ENCODE measurements around the gene HPS1.

DNA sequence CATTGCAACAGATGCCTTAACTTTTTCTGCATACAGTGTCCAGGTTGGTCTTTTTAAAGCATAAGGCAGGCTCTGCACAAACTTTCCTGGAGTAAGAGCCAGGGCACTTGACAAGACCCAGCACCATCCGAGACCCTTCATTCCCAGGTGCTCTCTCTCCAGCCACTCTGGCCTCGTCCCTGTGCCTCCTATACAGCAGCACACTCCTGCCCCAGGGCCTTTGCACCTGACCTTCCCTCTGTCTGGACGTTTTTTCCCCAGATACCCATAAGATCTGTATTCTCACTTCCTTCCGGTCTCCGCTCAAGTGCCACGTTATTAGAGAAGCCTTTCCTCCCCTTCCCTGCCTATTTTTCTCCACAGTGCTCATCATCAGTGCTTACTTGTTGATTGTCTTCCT is 57.3 kb downstream of the HPS1 start:
- TF ChIP-seq POLR2AphosphoS5 (IDR thresholded peaks at IDR 0.05; ENCODE audit: low read length), result no peak
- TF ChIP-seq, protein P1, sequence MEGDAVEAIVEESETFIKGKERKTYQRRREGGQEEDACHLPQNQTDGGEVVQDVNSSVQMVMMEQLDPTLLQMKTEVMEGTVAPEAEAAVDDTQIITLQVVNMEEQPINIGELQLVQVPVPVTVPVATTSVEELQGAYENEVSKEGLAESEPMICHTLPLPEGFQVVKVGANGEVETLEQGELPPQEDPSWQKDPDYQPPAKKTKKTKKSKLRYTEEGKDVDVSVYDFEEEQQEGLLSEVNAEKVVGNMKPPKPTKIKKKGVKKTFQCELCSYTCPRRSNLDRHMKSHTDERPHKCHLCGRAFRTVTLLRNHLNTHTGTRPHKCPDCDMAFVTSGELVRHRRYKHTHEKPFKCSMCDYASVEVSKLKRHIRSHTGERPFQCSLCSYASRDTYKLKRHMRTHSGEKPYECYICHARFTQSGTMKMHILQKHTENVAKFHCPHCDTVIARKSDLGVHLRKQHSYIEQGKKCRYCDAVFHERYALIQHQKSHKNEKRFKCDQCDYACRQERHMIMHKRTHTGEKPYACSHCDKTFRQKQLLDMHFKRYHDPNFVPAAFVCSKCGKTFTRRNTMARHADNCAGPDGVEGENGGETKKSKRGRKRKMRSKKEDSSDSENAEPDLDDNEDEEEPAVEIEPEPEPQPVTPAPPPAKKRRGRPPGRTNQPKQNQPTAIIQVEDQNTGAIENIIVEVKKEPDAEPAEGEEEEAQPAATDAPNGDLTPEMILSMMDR (IDR thresholded peaks at IDR 0.05 in 2 of 3, conservative IDR thresholded peaks at IDR 0.05 in 1 of 3; ENCODE audit: control insufficient read depth in 2 of 3, extremely low read depth in 1 of 3, insufficient read depth in 1 of 3, low read depth in 3 of 3, low read length in 3 of 3), result no peak
- no peak for TF ChIP-seq HDAC6 (IDR thresholded peaks at IDR 0.05; ENCODE audit: unreplicated experiment)
- no peak for TF ChIP-seq FOS (IDR thresholded peaks at IDR 0.05; ENCODE audit: borderline replicate concordance, extremely low read depth, insufficient read length)
- TF ChIP-seq CREB1 (IDR thresholded peaks at IDR 0.05; ENCODE audit: low read depth), result no peak
- TF ChIP-seq ESRRA (IDR thresholded peaks at IDR 0.05; ENCODE audit: low read length), result no peak
- TF ChIP-seq CHD2 (IDR thresholded peaks at IDR 0.05; ENCODE audit: borderline replicate concordance, low read depth, low read length), result no peak
- no peak for TF ChIP-seq RFX5 (IDR thresholded peaks at IDR 0.05; ENCODE audit: low read depth, low read length)
- no peak for TF ChIP-seq ZNF217 (IDR thresholded peaks at IDR 0.05)
- TF ChIP-seq KDM1A (IDR thresholded peaks at IDR 0.05; ENCODE audit: borderline replicate concordance), result no peak
- no peak for TF ChIP-seq MEF2A (IDR thresholded peaks at IDR 0.05; ENCODE audit: insufficient read depth, low read depth, low read length)
- TF ChIP-seq, protein P2, sequence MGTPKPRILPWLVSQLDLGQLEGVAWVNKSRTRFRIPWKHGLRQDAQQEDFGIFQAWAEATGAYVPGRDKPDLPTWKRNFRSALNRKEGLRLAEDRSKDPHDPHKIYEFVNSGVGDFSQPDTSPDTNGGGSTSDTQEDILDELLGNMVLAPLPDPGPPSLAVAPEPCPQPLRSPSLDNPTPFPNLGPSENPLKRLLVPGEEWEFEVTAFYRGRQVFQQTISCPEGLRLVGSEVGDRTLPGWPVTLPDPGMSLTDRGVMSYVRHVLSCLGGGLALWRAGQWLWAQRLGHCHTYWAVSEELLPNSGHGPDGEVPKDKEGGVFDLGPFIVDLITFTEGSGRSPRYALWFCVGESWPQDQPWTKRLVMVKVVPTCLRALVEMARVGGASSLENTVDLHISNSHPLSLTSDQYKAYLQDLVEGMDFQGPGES (IDR thresholded peaks at IDR 0.05), result no peak
- no peak for TF ChIP-seq NR2C2 (IDR thresholded peaks at IDR 0.05; ENCODE audit: borderline replicate concordance, control insufficient read depth, insufficient read length, low read depth)
